Heart left ventricle (tissue), 13 donors: ENCODE measurements around the gene BCAM.

Experiments used
- CTCF ChIP-seq, 12 donors: fragments of 200-600 bp; sonication (generic) in 4 of 12; IDR thresholded peaks; one replicate each; pipeline versions ENCODE4 v1.5.0 to v1.8.0; 2018 to 2022; ENCODE audit warnings: antibody characterized with exemption in 12 of 12, mild to moderate bottlenecking in 5 of 12
- POLR2A ChIP-seq, 2 donors: fragments of 450-650 bp; IDR thresholded peaks; one replicate each; pipeline ENCODE4 v1.6.1; 2017; ENCODE audit warnings: antibody characterized with exemption in 2 of 2, mild to moderate bottlenecking in 2 of 2, moderate library complexity in 2 of 2
- donor health status: ischemic (EF 13 %, LVEDD 7.1; RV severe dilation, severe dysfunction).
- donor health status: DM: no; HTN: yes; CAD: no.
- donor health status: DM: no; HTN: no; CAD: no.
- donor health status: ischemic (EF 25% LVEDD 6.9; RV normal size, moderate dysfunction).
- donor health status: ischemic (EF 25% LVEDD 5.7; RV mildly dilated, moderate dysfunction).
- donor health status: ischemic (EF 35%, LVEDD 5.7; RV mildly dilated, moderate dysfunction).
- donor health status: nonischemic (EF 11% LVEDD 7.7; RV severe dilation, severe dysfunction).
- donor health status: DM: yes; HTN: yes; CAD: no.
- donor health status: PGD.
- donor health status: ischemic (EF 29% LVEDD 5.4; RV normal size, mild dysfunction).
- donor health status: nonischemic (EF 23%, LVEDD 6.1; RV moderate dilation, normal function).

GRCh38 chr19:44845612-44846454, 36.9 kb downstream of the BCAM start, which contains the start of gene NECTIN2:
- TF ChIP-seq CTCF (IDR thresholded peaks at IDR 0.05) (peak; percentile 39 to 86 (median 66)), POLR2A (IDR thresholded peaks at IDR 0.05) (peak; percentile 67 to 92)
